Thoracic aorta (tissue), 2 donors: ENCODE results near the gene TSPAN8. TPM values are rescaled to one million over a fixed set of nuclear protein-coding genes. Genes with fewer than 3 reads are reported as not detected.
"Not testable (repeated sequence)": the region's sequence is repeated elsewhere in the genome, so short reads cannot be mapped to it uniquely, and the experiment has no call there.

Experiments used
- ATAC-seq: fragments of 150-250 bp; one replicate; pipeline ENCODE4 v1.8.0; 2017; ENCODE audit warnings: low read depth; ENCODE audit not compliant: insufficient number of reproducible peaks, low FRiP score
- DNase-seq: peaks from one replicate; pipeline ENCODE4 v3.0.0-alpha.2; 2020; ENCODE audit warnings: low spot score
- H3K27ac ChIP-seq, 2 donors: fragments of 200-600 bp; sonication (generic); 1 replicate in 1 of 2; 2 replicates in 1 of 2; pipeline ENCODE4 v1.5.1; 2016; ENCODE audit warnings: mild to moderate bottlenecking in 2 of 2, moderate library complexity in 2 of 2
- H3K27me3 ChIP-seq: fragments of 200-600 bp; sonication (generic); replicated peaks from 2 replicates; pipeline ENCODE4 v1.6.0; 2016; ENCODE audit warnings: mild to moderate bottlenecking; ENCODE audit not compliant: insufficient read depth
- H3K36me3 ChIP-seq: fragments of 200-600 bp; sonication (generic); one replicate; pipeline ENCODE4 v1.5.1; 2016
- H3K4me1 ChIP-seq, 2 donors: fragments of 200-600 bp; sonication (generic); 1 replicate in 1 of 2; 2 replicates in 1 of 2; pipeline versions ENCODE4 v1.5.1 to v1.6.0; 2016; ENCODE audit warnings: low read depth in 2 of 2, mild to moderate bottlenecking in 1 of 2; ENCODE audit not compliant: control insufficient read depth in 1 of 2
- H3K4me3 ChIP-seq: fragments of 200-600 bp; sonication (generic); 2 replicates; pipeline ENCODE4 v1.5.1; 2016; ENCODE audit warnings: mild to moderate bottlenecking
- H3K9me3 ChIP-seq: fragments of 200-600 bp; sonication (generic); 2 replicates; pipeline ENCODE4 v1.5.1; 2016
- CTCF ChIP-seq: fragments of 200-600 bp; sonication (generic); IDR thresholded peaks from one replicate; pipeline ENCODE4 v1.5.1; 2019; ENCODE audit warnings: antibody characterized with exemption
- total RNA-seq, 2 donors: library from RNA; depleted of rRNA; stranded (reverse); fragments of >200 nt; gene quantifications; one replicate each; pipeline versions ENCODE4 v1.1.0 to v1.2.3, GENCODE V29; 2016

Gene TSPAN8
- total RNA-seq, 2 donors from 2014 or later: 12.8 to 70.9 TPM

GRCh38 chr12:71159878-71160277 lies 2.1 kb upstream of the TSPAN8 start:
- no peaks in the 10 kb centered on the region for H3K27me3 ChIP-seq

GRCh38 chr12:71159264-71159663 lies 1.5 kb upstream of the TSPAN8 start:
- no peak for ATAC-seq
- DNase-seq: no peak
- peaks cover 4 to 27% of the 10 kb centered on the region in 2 donors for H3K4me1 ChIP-seq
- no peaks in the 10 kb centered on the region for H3K9me3 ChIP-seq
- H3K36me3 ChIP-seq: no peaks in the 10 kb centered on the region
- TF ChIP-seq CTCF: no peak
- no peaks in the 10 kb centered on the region for H3K27me3 ChIP-seq
- no peak overlapping the region for H3K27ac ChIP-seq
- no peak overlapping the region for H3K4me3 ChIP-seq

More at GRCh38 chr12:71159878-71160277, 2.1 kb upstream of the TSPAN8 start:
- Histone ChIP-seq H3K4me3 (no peak overlapping the region), H3K27ac (no peak overlapping the region), H3K4me1 (peaks cover 4 to 27% of the 10 kb centered on the region in 2 donors), H3K9me3 (no peaks in the 10 kb centered on the region), H3K36me3 (no peaks in the 10 kb centered on the region)
- TF ChIP-seq CTCF: no peak
- ATAC-seq: no peak
- no peak for DNase-seq

GRCh38 chr12:71158361-71158882 lies 623 bp upstream of the TSPAN8 start:
- Histone ChIP-seq H3K36me3 (no peaks in the 10 kb centered on the region), H3K27ac (peak overlapping the region in 1 of 2 donors; percentile 7), H3K27me3 (no peaks in the 10 kb centered on the region), H3K9me3 (no peaks in the 10 kb centered on the region), H3K4me3 (peak overlapping the region; percentile 57), H3K4me1 (peaks cover 4 to 27% of the 10 kb centered on the region in 2 donors)
- no peak for DNase-seq
- TF ChIP-seq CTCF: no peak
- no peak for ATAC-seq

GRCh38 chr12:71155225-71155624 lies 2.6 kb downstream of the TSPAN8 start:
- no peak for TF ChIP-seq CTCF
- peaks cover 4 to 27% of the 10 kb centered on the region in 2 donors for H3K4me1 ChIP-seq
- no peak overlapping the region for H3K27ac ChIP-seq
- H3K27me3 ChIP-seq: no peaks in the 10 kb centered on the region
- no peaks in the 10 kb centered on the region for H3K36me3 ChIP-seq
- H3K9me3 ChIP-seq: no peaks in the 10 kb centered on the region
- ATAC-seq: no peak
- no peak for DNase-seq
- no peak overlapping the region for H3K4me3 ChIP-seq

GRCh38 chr12:71152851-71153250 lies 4.9 kb downstream of the TSPAN8 start:
- no peak overlapping the region for H3K27ac ChIP-seq
- TF ChIP-seq CTCF: no peak
- no peak for DNase-seq
- H3K9me3 ChIP-seq: no peaks in the 10 kb centered on the region
- H3K27me3 ChIP-seq: no peaks in the 10 kb centered on the region
- H3K4me3 ChIP-seq: no peak overlapping the region
- H3K4me1 ChIP-seq: peaks cover 0 to 11% of the 10 kb centered on the region in 2 donors
- H3K36me3 ChIP-seq: no peaks in the 10 kb centered on the region
- ATAC-seq: no peak

- H3K27ac ChIP-seq, H3K36me3 ChIP-seq, H3K4me1 ChIP-seq, ATAC-seq, H3K4me3 ChIP-seq, H3K27me3 ChIP-seq, DNase-seq, H3K9me3 ChIP-seq: not testable (repeated sequence)
Measured at GRCh38 chr12:71150041-71150440, 7.8 kb downstream of the TSPAN8 start.
